Measurements from ENCODE around the gene AK8.
"Not testable (repeated sequence)": the region's sequence is repeated elsewhere in the genome, so short reads cannot be mapped to it uniquely, and the experiment has no call there.

AK8 gene

GRCh38 chr9:132797861-132798659, 80.0 kb downstream of the AK8 start:
- DNase-seq (ENCODE audit: low spot score), result no peak

DNA sequence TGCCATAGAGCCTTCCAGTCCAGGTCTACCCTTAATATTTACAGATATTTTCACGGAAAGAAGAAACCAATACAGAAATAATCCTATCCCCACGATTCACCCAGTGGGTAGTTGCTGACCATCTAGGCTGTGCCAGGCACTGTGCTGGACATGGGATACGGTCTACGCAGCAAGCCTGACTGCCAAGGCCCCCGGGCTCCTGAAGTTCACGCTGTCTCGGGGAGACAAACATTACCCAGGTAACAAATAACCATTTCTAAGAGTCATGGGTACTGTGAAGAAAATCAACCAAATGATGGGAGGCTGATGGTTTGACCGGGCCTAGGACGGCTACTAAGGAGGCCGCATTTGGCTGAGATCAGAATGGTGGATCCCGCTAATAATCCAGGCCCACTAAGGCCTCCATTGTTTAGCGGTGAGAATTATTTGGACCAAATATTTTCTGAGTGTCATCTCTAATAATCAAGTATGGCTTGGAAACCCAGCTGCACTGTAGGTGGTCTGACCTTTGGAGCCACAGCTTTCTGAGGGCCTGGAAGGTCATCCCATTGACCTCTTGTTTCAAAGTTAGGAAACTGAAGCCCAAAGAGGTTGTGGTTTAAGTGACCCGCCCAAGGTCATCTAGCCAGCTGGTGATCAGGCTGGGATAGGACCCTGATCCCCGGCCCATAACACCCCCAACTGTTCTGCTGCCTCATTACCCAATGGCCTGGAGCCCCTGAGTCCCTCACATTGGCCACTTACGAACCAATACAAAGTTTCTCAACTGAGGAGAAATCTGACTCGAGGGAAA, 82.4 kb downstream of the AK8 start:
- no peak for DNase-seq (ENCODE audit: low spot score)

DNA sequence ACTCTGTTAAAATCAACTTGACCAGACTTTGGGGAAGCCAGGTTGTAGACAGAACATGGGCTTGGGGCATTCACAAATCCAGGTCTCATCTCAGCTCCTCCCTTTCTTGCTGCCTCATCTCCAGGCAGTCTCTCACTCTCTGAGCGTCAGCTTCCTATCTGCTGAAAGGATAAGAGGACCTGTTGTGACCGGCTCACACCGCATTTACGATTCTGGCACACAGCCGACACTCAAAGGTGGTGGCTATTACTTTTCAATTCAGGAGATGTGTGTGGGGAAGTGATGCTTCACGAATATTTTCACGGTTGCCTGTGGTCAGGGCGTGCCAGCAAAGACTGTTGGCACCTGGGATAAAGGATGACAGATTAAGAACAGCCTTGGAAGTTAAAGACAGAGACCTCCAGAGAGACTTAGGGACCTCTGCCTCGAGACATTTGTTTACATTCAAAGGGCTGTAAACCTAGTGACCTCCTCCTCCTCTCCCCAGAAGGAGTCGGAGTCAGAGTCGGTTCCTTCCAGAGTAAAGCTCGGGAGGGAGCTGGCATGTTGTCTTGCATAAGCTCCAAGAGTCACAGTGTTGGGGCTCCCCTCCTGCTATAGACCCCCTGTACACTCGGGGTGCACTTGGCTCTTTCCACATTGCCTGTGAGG, 83.2 kb downstream of the AK8 start:
- no peak for DNase-seq (ENCODE audit: low spot score)

DNA sequence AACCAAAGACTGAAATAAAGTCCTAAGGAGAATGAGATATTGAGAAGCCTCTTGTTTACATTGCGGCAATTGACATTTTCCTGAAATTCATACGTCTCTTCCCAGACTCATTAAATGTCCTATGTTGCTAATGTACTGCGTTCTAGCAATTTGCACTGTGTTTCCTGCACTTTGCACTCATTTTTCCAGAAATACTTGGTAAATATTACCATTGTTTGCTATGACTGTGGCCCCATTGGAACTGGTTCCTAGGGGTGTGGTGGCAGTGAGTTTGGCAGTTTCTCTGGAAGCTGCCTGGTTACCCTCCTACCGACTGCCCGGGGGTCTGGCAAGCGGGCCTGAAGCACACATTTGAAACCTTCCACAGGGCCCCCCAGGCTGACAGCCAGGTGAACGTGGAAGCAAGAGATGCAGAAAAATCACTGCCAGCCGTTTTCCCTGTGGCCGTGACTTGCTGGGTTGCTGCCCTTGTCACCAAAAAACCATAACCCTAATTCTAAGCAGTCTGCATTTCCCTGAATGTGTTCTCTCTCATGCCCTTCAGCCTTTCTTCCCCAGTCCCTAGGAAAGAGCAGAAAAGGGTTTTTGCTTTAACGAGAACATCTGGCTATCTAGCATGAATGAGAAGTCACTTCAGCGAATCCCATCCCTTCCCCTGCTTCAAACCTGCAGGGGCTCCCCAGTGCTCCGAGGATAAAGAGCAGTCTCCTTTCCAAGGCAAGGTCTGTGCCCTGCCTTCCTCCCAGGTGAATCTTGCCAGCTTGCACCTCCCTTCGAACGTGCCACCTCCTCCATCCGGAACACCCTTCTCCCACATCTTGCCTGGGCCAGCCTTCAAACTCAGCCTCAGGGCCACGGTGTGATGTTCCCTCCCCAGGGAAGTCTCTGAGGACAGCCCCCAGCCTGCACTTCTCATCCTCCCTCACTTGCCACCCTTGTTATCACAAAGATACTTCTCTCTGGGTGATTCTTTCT, 84.2 kb downstream of the AK8 start:
- no peak for DNase-seq (ENCODE audit: low spot score)

DNA sequence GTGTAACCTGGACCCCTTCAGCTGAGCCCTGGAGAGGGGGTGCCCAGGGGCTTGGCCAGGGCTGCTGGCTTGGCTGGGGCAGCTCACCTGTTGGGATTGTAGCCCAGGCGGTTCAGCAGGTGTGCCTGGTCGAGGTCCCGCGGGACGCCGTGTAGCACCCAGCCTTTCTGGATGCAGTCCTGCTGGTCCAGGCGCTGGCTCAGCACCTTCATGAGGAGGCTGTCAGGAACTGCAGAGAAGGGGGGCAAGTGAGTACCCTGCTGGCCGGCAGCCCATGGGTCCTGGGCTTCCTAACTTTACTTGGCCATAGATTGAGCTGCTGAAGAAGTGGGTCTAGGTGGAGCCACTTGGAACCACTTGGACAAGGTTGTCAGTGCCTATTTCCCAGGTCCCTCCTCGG, 85.5 kb downstream of the AK8 start:
- no peak for DNase-seq (ENCODE audit: low spot score)

GRCh38 chr9:132791699-132792240, 86.3 kb downstream of the AK8 start:
- DNase-seq (ENCODE audit: low spot score), result no peak

DNA sequence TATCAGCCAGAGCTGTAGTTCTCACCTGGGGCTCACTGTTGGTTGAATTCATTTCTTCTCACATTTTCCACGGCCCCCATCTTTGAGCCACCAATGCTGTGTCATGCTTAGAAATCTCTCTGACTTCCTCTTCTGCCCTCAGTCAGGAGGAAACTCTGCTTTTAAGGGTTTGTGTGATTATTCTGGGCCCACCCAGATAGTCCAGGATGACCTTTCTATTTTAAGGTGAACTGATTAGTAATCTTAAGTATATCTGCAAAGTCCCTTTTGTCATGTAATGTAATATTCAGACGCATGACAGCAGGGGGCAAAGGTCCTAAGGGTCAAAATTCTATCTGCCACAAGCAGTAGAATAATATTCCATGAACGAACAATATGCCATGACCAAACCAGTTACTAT, 88.4 kb downstream of the AK8 start:
- no peak for DNase-seq (ENCODE audit: low spot score)

- DNase-seq (ENCODE audit: low spot score), result no peak
Measured at GRCh38 chr9:132788378-132788777, 89.7 kb downstream of the AK8 start.

- DNase-seq (ENCODE audit: low spot score), result no peak
Measured at GRCh38 chr9:132787748-132788159, 90.3 kb downstream of the AK8 start.

DNA sequence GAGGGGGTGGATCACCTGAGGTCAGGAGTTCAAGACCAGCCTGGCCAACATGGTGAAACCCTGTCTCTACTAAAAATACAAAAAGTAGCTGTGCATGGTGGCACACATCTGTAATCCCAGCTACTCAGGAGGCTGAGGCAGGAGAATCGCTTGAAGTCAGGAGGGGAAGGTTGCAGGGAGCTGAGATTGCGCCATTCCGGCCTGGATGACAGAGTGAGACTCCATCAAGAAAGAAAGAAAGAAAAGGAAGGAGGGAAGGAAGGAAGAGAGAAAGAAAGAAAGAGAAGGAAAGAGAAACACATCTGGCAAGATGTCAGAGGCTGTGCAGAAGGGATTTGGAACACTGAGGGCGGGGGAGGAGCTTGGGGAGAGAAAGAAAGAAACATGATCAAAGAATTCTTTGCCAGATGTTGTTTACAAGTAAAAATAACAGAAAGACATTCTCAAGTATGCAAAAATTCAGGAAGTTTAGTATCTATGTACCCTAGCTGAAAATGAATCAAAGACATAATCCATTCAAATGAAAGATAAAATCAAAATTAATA, 93.7 kb downstream of the AK8 start:
- no peak for DNase-seq (ENCODE audit: low spot score)

- no peak for DNase-seq (ENCODE audit: low spot score)
Measured at GRCh38 chr9:132783006-132783405, 95.1 kb downstream of the AK8 start.

DNA sequence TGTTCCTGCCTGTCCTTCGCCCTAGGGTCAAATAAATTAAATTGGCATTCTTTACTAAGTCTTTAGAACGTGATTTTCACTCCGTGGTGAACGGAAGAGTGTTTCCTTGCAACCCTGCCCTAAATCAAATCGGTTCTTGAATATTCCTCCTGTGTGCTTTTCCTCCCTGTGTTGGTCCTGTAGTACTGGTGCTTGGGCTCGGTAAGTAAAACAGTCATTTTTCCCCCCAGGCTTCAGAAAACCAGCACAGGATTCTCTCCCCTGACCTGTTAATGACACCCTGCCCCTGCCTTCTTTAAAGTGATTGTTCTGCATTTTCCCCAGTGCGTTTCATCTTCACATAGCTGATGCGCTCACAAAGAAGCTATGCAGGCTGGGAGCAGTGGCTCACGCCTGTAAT, 96.0 kb downstream of the AK8 start:
- DNase-seq (ENCODE audit: low spot score), result no peak

GRCh38 chr9:132780230-132781007, 97.7 kb downstream of the AK8 start:
- DNase-seq (ENCODE audit: low spot score), result no peak

DNA sequence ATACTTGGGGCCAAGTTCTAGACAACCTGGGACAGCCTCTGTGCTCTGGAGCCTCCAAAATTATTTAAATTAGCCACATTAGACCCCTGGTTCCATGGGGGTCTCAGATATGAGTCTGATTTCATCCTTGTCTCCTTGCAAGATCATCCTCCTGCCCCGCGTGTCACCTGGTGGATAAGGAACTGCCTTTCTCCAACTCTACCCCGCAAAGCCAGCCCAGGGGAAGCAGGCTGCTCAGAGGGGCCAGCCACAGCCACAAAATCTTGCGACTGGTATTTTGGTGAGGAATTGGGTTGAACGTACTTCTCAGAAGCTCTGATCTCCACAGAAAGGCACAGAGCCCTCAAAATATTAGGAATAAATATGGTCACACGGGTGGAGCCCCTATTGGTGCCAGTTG, 101.2 kb downstream of the AK8 start:
- DNase-seq (ENCODE audit: low spot score), result no peak

DNA sequence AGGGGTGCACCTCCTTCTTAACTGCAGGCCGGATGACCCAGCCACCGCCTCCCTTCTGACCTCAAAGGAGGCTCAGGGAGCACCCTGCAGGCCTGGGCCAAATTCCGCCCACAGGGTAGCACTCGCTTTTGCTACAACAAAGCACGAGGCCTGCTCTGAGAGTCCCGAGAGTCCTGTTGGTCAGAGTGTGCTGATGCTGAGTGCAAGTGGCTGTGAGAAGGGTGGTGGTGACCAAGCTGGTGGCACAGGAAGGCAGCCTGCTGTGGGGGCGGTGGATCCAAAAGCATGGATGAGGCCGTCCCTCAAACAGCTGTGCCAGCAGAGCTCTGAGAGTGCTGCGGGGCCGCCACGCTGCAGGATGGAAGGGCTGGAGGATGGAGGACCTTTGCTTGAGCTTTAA, 101.8 kb downstream of the AK8 start:
- DNase-seq (ENCODE audit: low spot score), result no peak

DNA sequence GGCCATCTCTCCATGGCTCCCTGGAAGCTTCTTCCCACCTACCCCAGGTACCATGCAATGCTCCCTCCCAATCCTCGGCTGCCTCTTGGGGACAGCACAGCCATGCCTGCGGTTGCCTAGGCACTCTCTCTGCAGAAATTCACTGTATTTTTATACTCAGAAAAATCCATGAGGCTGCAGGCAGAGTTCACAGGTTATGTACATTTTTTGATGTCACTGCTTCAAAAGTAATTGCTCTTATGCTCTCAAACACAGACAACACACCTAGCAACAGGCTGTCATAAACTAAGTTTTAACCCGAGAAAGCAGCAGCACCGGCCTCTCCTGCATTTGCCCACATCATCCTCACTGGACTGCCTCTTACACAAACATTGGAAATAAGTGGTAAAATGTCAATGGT, 102.4 kb downstream of the AK8 start:
- no peak for DNase-seq (ENCODE audit: low spot score)

GRCh38 chr9:132774886-132775285, 103.2 kb downstream of the AK8 start:
- DNase-seq (ENCODE audit: low spot score), result no peak

- DNase-seq (ENCODE audit: low spot score), result no peak
Measured at GRCh38 chr9:132773764-132774339, 104.2 kb downstream of the AK8 start.

DNA sequence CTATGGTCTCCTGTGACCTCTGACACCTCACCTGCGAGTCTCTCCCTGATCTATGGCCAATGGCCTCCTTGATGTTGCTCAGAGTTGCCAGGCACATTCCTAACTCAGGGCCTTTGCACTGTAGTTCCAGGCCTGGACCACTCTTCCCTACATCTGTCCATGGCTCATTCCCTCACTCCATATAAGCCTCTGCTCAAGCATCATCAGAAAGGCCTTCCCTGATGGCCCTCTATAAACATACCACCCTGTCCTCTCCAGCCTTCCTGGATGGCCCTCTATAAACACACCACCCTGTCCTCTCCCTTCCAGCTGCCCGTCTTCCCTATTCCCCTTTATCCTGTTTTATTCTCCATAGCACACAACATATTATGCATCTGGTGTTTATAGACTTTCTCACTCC, 105.0 kb downstream of the AK8 start:
- DNase-seq (ENCODE audit: low spot score), result no peak

DNA sequence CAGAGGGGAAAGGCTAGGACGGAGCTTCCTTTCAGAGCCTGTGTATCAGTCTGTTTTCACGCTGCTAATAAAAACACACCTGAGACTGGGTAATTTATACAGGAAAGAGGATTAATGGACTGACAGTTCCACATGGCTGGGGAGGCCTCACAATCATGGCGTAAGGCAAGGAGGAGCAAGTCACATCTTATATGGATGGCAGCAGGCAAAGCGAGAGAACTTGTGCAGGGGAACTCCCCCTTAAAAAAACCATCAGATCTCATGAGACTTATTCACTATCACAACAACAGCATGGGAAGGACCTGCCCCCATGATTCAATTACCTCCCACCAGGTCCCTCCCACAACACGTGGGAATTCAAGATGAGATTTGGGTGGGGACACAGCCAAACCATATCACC, 106.3 kb downstream of the AK8 start:
- DNase-seq (ENCODE audit: low spot score), result not testable (repeated sequence)

Data from CD4-positive, alpha-beta T cell treated with Interleukin-6 at 100 ng/mL for 8 hours (primary cell).